ENCODE data around the gene SCAMP1. TPM values are rescaled to one million over a fixed set of nuclear protein-coding genes. Genes with fewer than 3 reads are reported as not detected.

Gene SCAMP1
- total RNA-seq, 1 experiment from 2014 or later: 36.0 TPM

- TF ChIP-seq CTCF (conservative IDR thresholded peaks at IDR 0.05): no peak
- Histone ChIP-seq H2BK5ac (ENCODE audit: insufficient read length, low read length) (no peak overlapping the region), H3K4me1 (ENCODE audit: insufficient read depth, low read length) (no peaks in the 10 kb centered on the region), H3K79me1 (ENCODE audit: insufficient read depth, low read depth, low read length, poor library complexity, severe bottlenecking) (no peaks in the 10 kb centered on the region), H4K8ac (replicated peaks; ENCODE audit: insufficient read length, low read depth, low read length) (no peak overlapping the region), H3T11ph (ENCODE audit: low read length) (no peak overlapping the region), H2BK15ac (ENCODE audit: low read depth, low read length) (no peak overlapping the region), H3K23ac (ENCODE audit: insufficient read length, low read depth, low read length) (no peak overlapping the region), H3K14ac (ENCODE audit: insufficient read depth, low read length) (no peak overlapping the region), H4K91ac (ENCODE audit: insufficient read length, low read depth, low read length) (no peak overlapping the region), H3K9me3 (ENCODE audit: control insufficient read depth, low read depth, low read length) (no peaks in the 10 kb centered on the region), H4K20me1 (ENCODE audit: control insufficient read depth, insufficient read depth, insufficient read length) (no peaks in the 10 kb centered on the region), H3K18ac (ENCODE audit: insufficient read length, low read depth, low read length) (no peak overlapping the region), H3K79me2 (ENCODE audit: insufficient read depth, low read length) (no peaks in the 10 kb centered on the region), H3K56ac (ENCODE audit: insufficient read length, low read depth, low read length) (no peak overlapping the region), H2AK5ac (ENCODE audit: insufficient read length, low read length) (no peak overlapping the region), H2BK12ac (ENCODE audit: insufficient read length, low read depth, low read length) (no peak overlapping the region), H3K27ac (ENCODE audit: insufficient read length, low read depth, low read length) (no peak overlapping the region), H2BK20ac (ENCODE audit: low read depth, low read length, poor library complexity, severe bottlenecking) (no peak overlapping the region), H3K23me2 (ENCODE audit: insufficient read length, low read depth, low read length, poor library complexity, severe bottlenecking) (no peaks in the 10 kb centered on the region), H3K9ac (ENCODE audit: extremely low read depth, insufficient read length, low read length) (no peak overlapping the region), H4K5ac (ENCODE audit: insufficient read length, low read depth, low read length) (no peak overlapping the region), H2BK120ac (ENCODE audit: low read depth, low read length, poor library complexity, severe bottlenecking) (no peak overlapping the region), H3K27me3 (ENCODE audit: insufficient read depth, low read length) (no peaks in the 10 kb centered on the region), H3K4me2 (ENCODE audit: insufficient read depth, insufficient read length, low read length) (no peak overlapping the region), H2AFZ (ENCODE audit: low read length) (no peak overlapping the region), H3K4ac (ENCODE audit: low read depth, low read length) (no peak overlapping the region)
- no peak for DNase-seq
- WGBS (ENCODE audit: extremely low coverage, insufficient read length, low lambda C conversion rate): no CpG with 5 or more reads among the region's 2 CpGs
- peaks cover 0 to 7% of the 10 kb centered on the region in 2 experiments for H3K4me1 Mint-ChIP-seq
- no peaks in the 10 kb centered on the region for H3K27me3 Mint-ChIP-seq (ENCODE audit: low read depth)
- peaks cover 10 to 18% (median 11%) of the 10 kb centered on the region in 3 experiments; a peak in 5 of 7 replicates for H3K36me3 Mint-ChIP-seq (ENCODE audit: insufficient read depth in 1 of 3, low read depth in 3 of 3)
- no peak overlapping the region for H3K27ac Mint-ChIP-seq
- H3K9me3 Mint-ChIP-seq: no peaks in the 10 kb centered on the region
- H3K4me3 Mint-ChIP-seq: no peak overlapping the region
Observed at GRCh38 chr5:78458843-78459242, 98.4 kb downstream of the SCAMP1 start.
